Tibial nerve (tissue), 4 donors: ENCODE data around the gene HSD17B12.

Source experiments
- EP300 ChIP-seq, 2 donors: sonication (generic); formaldehyde crosslinking; IDR thresholded peaks; one replicate each; pipeline ENCODE4 v1.6.1; 2017; ENCODE audit warnings: antibody characterized with exemption in 2 of 2, mild to moderate bottlenecking in 1 of 2
- POLR2A ChIP-seq, 2 donors: fragments of 450-650 bp; IDR thresholded peaks; one replicate each; pipeline ENCODE4 v1.6.1; 2017; ENCODE audit warnings: antibody characterized with exemption in 2 of 2, mild to moderate bottlenecking in 2 of 2, moderate library complexity in 2 of 2
- TF ChIP-seq, protein P1 (sequence below), 5 experiments: fragments of 200-600 bp in 3 of 5; fragments of 450-650 bp in 2 of 5; sonication (generic) in 3 of 5; IDR thresholded peaks; one replicate each; pipeline ENCODE4 v1.5.1; 2016 to 2019; ENCODE audit warnings: antibody characterized with exemption in 5 of 5, mild to moderate bottlenecking in 3 of 5, moderate library complexity in 2 of 5

DNA sequence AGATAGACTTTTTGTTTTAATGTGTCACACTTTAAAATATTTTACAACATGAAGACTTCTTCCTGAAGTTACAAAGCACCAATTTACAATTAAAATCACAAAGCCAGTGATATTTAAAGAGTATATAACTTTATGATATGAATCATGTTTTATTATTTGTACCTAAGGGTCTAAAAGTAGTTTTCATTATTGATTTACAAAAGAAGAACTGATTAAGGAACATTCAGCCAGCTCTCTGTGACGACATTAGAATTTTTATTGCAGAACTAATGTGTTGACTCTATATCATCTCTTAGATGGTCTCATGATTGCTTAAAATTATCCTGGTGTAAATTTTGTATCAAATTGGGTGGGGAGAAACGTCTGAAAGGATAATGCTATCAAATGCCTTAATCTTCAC lies 117.3 kb downstream of the HSD17B12 start:
- TF ChIP-seq POLR2A (IDR thresholded peaks at IDR 0.05) (no peak), EP300 (IDR thresholded peaks at IDR 0.05) (no peak)
- TF ChIP-seq, protein P1, sequence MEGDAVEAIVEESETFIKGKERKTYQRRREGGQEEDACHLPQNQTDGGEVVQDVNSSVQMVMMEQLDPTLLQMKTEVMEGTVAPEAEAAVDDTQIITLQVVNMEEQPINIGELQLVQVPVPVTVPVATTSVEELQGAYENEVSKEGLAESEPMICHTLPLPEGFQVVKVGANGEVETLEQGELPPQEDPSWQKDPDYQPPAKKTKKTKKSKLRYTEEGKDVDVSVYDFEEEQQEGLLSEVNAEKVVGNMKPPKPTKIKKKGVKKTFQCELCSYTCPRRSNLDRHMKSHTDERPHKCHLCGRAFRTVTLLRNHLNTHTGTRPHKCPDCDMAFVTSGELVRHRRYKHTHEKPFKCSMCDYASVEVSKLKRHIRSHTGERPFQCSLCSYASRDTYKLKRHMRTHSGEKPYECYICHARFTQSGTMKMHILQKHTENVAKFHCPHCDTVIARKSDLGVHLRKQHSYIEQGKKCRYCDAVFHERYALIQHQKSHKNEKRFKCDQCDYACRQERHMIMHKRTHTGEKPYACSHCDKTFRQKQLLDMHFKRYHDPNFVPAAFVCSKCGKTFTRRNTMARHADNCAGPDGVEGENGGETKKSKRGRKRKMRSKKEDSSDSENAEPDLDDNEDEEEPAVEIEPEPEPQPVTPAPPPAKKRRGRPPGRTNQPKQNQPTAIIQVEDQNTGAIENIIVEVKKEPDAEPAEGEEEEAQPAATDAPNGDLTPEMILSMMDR (IDR thresholded peaks at IDR 0.05): no peak
